SK-N-MC (cell line): ENCODE data around the gene CCHCR1.
"Not testable (repeated sequence)": the region's sequence is repeated elsewhere in the genome, so short reads cannot be mapped to it uniquely, and the experiment has no call there.

Experiments
- DNase-seq: peaks from one replicate; pipeline ENCODE4 v3.0.0-alpha.2; 2011; ENCODE audit warnings: low read depth, low spot score
- H3K27ac ChIP-seq: fragments of 200-600 bp; sonication (generic); 2 replicates; pipeline ENCODE4 v1.5.1; 2016; ENCODE audit warnings: mixed run types
- H3K36me3 ChIP-seq: fragments of 200-600 bp; sonication (generic); 2 replicates; pipeline ENCODE4 v1.6.1; 2017; ENCODE audit warnings: antibody characterized with exemption, low read length, mixed read lengths; ENCODE audit not compliant: insufficient read depth
- H3K4me3 ChIP-seq: fragments of 200-600 bp; sonication (generic); 2 replicates; pipeline ENCODE4 v1.5.1; 2016
- H3K9ac ChIP-seq: fragments of 200-600 bp; sonication (generic); 2 replicates; pipeline ENCODE4 v1.8.0; 2017; ENCODE audit warnings: mixed run types, mixed read lengths; ENCODE audit not compliant: insufficient read length
- H3K9me3 ChIP-seq: fragments of 200-600 bp; sonication (generic); 2 replicates; pipeline ENCODE4 v1.6.1; 2017; ENCODE audit warnings: low read depth, mild to moderate bottlenecking, antibody characterized with exemption, low read length, moderate library complexity, mixed read lengths
- EZH2 ChIP-seq: fragments of 200-600 bp; sonication (generic); IDR thresholded peaks from one replicate; pipeline ENCODE4 v1.6.1; 2017; ENCODE audit warnings: antibody characterized with exemption
- FOXP2 ChIP-seq: optimal IDR thresholded peaks from 2 replicates; pipeline ENCODE3; 2011; ENCODE audit warnings: mild to moderate bottlenecking, moderate library complexity; ENCODE audit not compliant: insufficient read depth; ENCODE audit errors: extremely low read length, control extremely low read depth
- POLR2AphosphoS5 ChIP-seq: IDR thresholded peaks from 2 replicates; pipeline ENCODE4 v1.6.1; 2012; ENCODE audit warnings: mild to moderate bottlenecking, low read depth, low read length, borderline replicate concordance

CCHCR1 gene

GRCh38 chr6:31157513-31158139 is at the start of gene CCHCR1:
CCHCR1 (minus strand) TSS chr6:31157802; CDS start chr6:31157600, 202 bp downstream.
- no peak for DNase-seq
- no peak for TF ChIP-seq POLR2AphosphoS5
- no peak for TF ChIP-seq FOXP2
- TF ChIP-seq EZH2, result no peak

GRCh38 chr6:31205638-31206037 is 48.0 kb upstream of the CCHCR1 start:
- DNase-seq, result no peak
- TF ChIP-seq FOXP2, result no peak
- no peak for TF ChIP-seq POLR2AphosphoS5
- no peak for TF ChIP-seq EZH2
- Histone ChIP-seq H3K4me3 (no peak overlapping the region), H3K36me3 (no peaks in the 10 kb centered on the region), H3K9me3 (no peaks in the 10 kb centered on the region), H3K27ac (no peak overlapping the region), H3K9ac (no peak overlapping the region)

More at GRCh38 chr6:31157513-31158139, at the start of gene CCHCR1:
- Histone ChIP-seq H3K4me3 (peak within 1 kb of the TSS; percentile 91), H3K27ac (peak within 1 kb of the TSS; percentile 72; the same call in 1 of the 2 replicates), H3K36me3 (peaks cover 14% of the 10 kb centered on the region; the same call in 1 of the 2 replicates), H3K9ac (peak within 1 kb of the TSS; percentile 90), H3K9me3 (no peaks in the 10 kb centered on the region)

- no peak overlapping the region for H3K9ac ChIP-seq
- H3K4me3 ChIP-seq, result no peak overlapping the region
- DNase-seq, result no peak
- H3K27ac ChIP-seq, result no peak overlapping the region
- H3K36me3 ChIP-seq, result no peaks in the 10 kb centered on the region
- no peaks in the 10 kb centered on the region for H3K9me3 ChIP-seq
- no peak for TF ChIP-seq POLR2AphosphoS5
- TF ChIP-seq FOXP2, result no peak
- TF ChIP-seq EZH2, result no peak
Observed at GRCh38 chr6:31204751-31205145, 47.1 kb upstream of the CCHCR1 start.

- no peak for DNase-seq
- Histone ChIP-seq H3K4me3 (peak overlapping the region; percentile 67), H3K27ac (peak overlapping the region; percentile 84), H3K36me3 (no peaks in the 10 kb centered on the region), H3K9me3 (no peaks in the 10 kb centered on the region), H3K9ac (peak overlapping the region; percentile 43)
- TF ChIP-seq EZH2 (no peak), FOXP2 (no peak), POLR2AphosphoS5 (0 out of 2 replicates have a peak, but pooled peaks have one; percentile 16)
Observed at GRCh38 chr6:31203345-31203979, 45.9 kb upstream of the CCHCR1 start.

- peak overlapping the region; percentile 84 for H3K27ac ChIP-seq
- DNase-seq, result no peak
Observed at GRCh38 chr6:31202259-31203166, 44.9 kb upstream of the CCHCR1 start.

GRCh38 chr6:31199105-31199452 is 41.5 kb upstream of the CCHCR1 start:
- not testable (repeated sequence) for H3K4me3 ChIP-seq, H3K9ac ChIP-seq, DNase-seq

More at GRCh38 chr6:31202259-31203166, 44.9 kb upstream of the CCHCR1 start:
- TF ChIP-seq EZH2 (no peak), FOXP2 (no peak), POLR2AphosphoS5 (no peak)
- Histone ChIP-seq H3K4me3 (no peak overlapping the region; the same call in 1 of the 2 replicates), H3K9me3 (no peaks in the 10 kb centered on the region), H3K9ac (peak overlapping the region; percentile 43), H3K36me3 (no peaks in the 10 kb centered on the region)

GRCh38 chr6:31197559-31198305 is 40.1 kb upstream of the CCHCR1 start:
- TF ChIP-seq EZH2 (no peak), POLR2AphosphoS5 (peak; percentile 58)
- no peak for DNase-seq
- H3K27ac ChIP-seq, result peak overlapping the region; percentile 87
- H3K9ac ChIP-seq, result peak overlapping the region; percentile 79
- H3K4me3 ChIP-seq, result peak overlapping the region; percentile 94
- H3K9me3 ChIP-seq, result no peaks in the 10 kb centered on the region
- no peaks in the 10 kb centered on the region for H3K36me3 ChIP-seq

More at GRCh38 chr6:31199105-31199452, 41.5 kb upstream of the CCHCR1 start:
- not testable (repeated sequence) for H3K36me3 ChIP-seq, H3K9me3 ChIP-seq, H3K27ac ChIP-seq

GRCh38 chr6:31196251-31197022 is 38.8 kb upstream of the CCHCR1 start:
- H3K9ac ChIP-seq, H3K36me3 ChIP-seq, H3K9me3 ChIP-seq, DNase-seq: not testable (repeated sequence)
- H3K27ac ChIP-seq, result peak overlapping the region; percentile 87
- H3K4me3 ChIP-seq, result peak overlapping the region; percentile 94

- DNase-seq, H3K36me3 ChIP-seq, H3K27ac ChIP-seq, H3K9me3 ChIP-seq, H3K4me3 ChIP-seq, H3K9ac ChIP-seq: not testable (repeated sequence)
Observed at GRCh38 chr6:31195308-31195979, 37.8 kb upstream of the CCHCR1 start.
